Airway epithelial cell (primary cell): ENCODE measurements around the gene PLEKHO2. TPM values are rescaled to one million over a fixed set of nuclear protein-coding genes. Genes with fewer than 3 reads are reported as not detected.

ENCODE experiments used
- total RNA-seq: library from RNA; depleted of rRNA; stranded (reverse); fragments of >200 nt; gene quantifications from 2 replicates; pipeline ENCODE4 v1.2.3, GENCODE V29; 2015

The PLEKHO2 gene, protein sequence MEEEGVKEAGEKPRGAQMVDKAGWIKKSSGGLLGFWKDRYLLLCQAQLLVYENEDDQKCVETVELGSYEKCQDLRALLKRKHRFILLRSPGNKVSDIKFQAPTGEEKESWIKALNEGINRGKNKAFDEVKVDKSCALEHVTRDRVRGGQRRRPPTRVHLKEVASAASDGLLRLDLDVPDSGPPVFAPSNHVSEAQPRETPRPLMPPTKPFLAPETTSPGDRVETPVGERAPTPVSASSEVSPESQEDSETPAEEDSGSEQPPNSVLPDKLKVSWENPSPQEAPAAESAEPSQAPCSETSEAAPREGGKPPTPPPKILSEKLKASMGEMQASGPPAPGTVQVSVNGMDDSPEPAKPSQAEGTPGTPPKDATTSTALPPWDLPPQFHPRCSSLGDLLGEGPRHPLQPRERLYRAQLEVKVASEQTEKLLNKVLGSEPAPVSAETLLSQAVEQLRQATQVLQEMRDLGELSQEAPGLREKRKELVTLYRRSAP
- 3.3 and 6.1 TPM in 2 replicates for total RNA-seq

DNA sequence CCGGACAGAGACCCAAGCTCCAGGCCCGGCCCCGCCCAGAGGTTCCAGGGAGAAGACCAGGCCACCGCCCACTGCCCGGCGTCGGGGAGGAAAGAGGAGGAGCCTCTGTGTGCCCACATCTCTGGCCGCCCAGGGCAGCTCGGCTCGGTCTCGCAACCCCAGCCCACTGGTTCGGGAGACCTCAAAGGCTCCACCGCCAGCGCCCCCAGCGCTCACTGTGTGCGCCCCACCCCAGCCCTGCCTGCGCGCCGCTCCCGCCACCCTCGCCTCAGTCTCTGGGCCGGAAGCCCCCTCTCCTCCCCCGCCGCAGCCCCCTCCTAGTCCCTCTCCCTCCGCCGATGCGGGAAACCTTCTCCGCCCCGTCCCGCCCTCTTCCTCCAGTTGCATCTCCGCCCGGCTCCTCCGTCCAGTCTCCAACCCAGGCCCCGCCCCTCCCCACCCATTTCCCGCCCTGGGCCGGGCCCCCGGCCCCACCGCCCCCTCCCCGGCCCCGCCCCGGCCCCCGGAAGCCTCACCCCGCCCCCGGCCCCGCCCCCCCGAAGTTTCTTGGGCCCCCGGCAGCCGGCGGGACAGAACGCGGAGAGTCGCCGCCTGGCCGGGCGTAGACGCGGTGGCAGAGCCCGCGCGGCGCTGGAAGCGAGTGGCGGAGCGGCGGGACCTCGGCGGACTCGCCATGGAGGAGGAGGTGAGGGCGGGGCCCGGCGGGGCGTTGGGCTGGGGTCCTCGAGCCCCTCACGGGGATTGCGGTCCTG, at the start of gene PLEKHO2:
PLEKHO2 (plus strand) TSS at position 572 of the 752 bp plus-strand sequence; CDS start at position 674, 102 bp downstream.

DNA sequence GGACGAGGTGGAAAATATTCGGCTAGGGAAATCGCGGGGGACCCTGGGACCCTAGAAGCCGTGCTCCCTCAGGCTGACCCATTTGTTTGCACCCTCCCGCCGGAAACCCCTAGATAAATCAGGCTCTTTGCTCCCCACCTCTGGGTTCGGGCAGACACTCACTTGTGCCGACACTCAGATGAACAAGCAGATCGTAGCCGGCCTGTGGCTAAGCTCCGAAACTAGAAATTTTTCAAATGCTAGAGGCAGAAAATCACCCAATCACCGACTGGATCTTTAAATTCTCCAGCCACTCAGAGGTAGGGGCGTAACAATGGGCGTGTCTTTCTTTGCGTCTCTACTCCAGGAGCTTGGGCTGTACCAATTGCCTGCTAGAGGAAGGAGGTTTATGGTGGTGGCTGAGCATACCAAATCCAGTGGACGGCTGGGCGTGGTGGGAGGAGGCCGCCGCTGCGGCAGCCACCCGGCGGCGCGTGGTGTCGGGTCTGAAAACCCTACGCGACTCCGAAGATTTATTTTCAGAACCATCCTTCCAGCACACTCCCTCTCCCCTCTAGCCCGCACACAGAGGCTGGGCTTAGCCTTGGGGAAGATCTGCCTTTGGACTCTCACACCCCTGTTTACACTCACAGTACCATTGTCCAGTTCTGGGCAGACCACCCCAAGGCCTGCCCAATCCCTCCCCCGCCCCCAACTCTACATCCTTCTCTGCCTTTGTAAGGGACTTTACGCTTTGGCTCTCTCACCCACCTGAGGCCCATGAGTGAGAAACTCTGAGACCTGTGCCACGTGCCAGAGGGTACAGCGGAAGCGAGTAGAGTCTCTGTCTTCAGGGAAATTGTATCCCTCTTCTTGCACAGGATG, 16.1 kb upstream of the PLEKHO2 start, which contains the start of gene PIF1:
PIF1 (minus strand) TSS at position 217 of the 864 bp plus-strand sequence. CDS start 1,312 bp downstream, outside the sequence.

GRCh38 chr15:64911311-64912186, 69.8 kb downstream of the PLEKHO2 start, which contains the start of gene ANKDD1A:
TSS of gene ANKDD1A (plus strand) at chr15:64911902. CDS start at chr15:64911931, 29 bp downstream.

Other genes starting within 250 kb of the PLEKHO2 start
- gene RBPMS2, start 66.3 kb upstream of the PLEKHO2 start, total RNA-seq, result not detected in 2 replicates
- gene PIF1, start 16.3 kb upstream of the PLEKHO2 start, total RNA-seq, result 9.5 TPM in 2 replicates
- 1.4 and 1.6 TPM in 2 replicates for gene ANKDD1A, start 70.0 kb downstream of the PLEKHO2 start, total RNA-seq
- 73.0 and 91.5 TPM in 2 replicates for gene SPG21, start 148.0 kb downstream of the PLEKHO2 start, total RNA-seq
- 22.5 and 35.4 TPM in 2 replicates for gene MTFMT, start 187.7 kb downstream of the PLEKHO2 start, total RNA-seq
- not detected in 2 replicates for gene SLC51B, start 203.5 kb downstream of the PLEKHO2 start, total RNA-seq
- not detected in 2 replicates for gene RASL12, start 226.1 kb downstream of the PLEKHO2 start, total RNA-seq
- not detected in 2 replicates for gene KBTBD13, start 234.8 kb downstream of the PLEKHO2 start, total RNA-seq